ENCODE measurements around the gene CLK3.

GRCh38 chr15:74589826-74590225 is 25.8 kb upstream of the CLK3 start:
- TF ChIP-seq, protein P1, sequence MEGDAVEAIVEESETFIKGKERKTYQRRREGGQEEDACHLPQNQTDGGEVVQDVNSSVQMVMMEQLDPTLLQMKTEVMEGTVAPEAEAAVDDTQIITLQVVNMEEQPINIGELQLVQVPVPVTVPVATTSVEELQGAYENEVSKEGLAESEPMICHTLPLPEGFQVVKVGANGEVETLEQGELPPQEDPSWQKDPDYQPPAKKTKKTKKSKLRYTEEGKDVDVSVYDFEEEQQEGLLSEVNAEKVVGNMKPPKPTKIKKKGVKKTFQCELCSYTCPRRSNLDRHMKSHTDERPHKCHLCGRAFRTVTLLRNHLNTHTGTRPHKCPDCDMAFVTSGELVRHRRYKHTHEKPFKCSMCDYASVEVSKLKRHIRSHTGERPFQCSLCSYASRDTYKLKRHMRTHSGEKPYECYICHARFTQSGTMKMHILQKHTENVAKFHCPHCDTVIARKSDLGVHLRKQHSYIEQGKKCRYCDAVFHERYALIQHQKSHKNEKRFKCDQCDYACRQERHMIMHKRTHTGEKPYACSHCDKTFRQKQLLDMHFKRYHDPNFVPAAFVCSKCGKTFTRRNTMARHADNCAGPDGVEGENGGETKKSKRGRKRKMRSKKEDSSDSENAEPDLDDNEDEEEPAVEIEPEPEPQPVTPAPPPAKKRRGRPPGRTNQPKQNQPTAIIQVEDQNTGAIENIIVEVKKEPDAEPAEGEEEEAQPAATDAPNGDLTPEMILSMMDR (IDR thresholded peaks at IDR 0.05) = no peak
- TF ChIP-seq POLR2A (IDR thresholded peaks at IDR 0.05) = no peak
